ENCODE results near the gene MAP3K15. TPM values are rescaled to one million over a fixed set of nuclear protein-coding genes. Genes with fewer than 3 reads are reported as not detected.

Gene MAP3K15
- total RNA-seq, 2 experiments from 2014 or later = 1.1 to 1.5 TPM

DNA sequence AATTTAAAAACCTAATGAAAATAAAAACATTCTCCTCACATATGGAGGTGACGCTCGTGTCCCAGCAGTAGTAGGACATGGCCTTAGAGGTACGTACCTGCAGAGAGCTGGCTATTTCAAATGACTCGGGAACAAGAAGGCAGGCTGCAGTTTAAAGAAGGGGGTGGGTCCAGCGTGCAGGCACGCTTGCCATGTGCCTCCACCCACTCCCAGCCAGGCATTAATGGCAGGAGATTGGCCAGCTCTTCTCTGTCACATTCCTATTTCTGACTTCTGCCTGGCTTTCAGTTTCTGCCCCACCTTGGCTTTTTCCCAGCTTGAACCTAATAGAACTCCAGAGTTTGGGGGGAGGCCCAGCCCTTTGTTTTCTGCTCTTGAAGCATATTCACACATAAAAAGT lies 154.4 kb downstream of the MAP3K15 start:
- H3K27me3 Mint-ChIP-seq = no peaks in the 10 kb centered on the region
- H3K27ac Mint-ChIP-seq = no peak overlapping the region
- H3K36me3 Mint-ChIP-seq = peaks cover 8% of the 10 kb centered on the region
- no peaks in the 10 kb centered on the region for H3K4me1 Mint-ChIP-seq
- no peak for DNase-seq
- H3K4me3 Mint-ChIP-seq = no peak overlapping the region
- H3K9me3 Mint-ChIP-seq = no peaks in the 10 kb centered on the region

DNA sequence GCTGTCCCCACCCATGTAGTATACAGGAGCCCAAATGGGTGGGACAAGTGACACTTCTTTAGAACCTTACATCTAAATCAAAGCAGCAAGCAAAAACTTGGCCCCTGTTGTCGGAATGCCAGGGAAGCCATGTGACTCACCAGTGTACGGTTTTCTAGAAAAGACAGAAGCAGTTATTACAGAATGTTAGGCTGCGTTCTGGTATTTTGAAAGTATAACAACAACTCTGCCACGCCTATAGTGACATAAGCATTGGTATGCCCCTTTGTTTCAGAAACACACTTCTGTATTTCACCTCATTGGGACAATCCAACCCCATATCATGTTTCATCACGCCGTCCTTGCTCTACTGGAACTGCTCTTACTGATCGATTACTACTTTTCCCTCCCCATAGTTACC lies 156.8 kb downstream of the MAP3K15 start:
- Mint-ChIP-seq H3K9me3 (no peaks in the 10 kb centered on the region), H3K36me3 (peaks cover 8% of the 10 kb centered on the region), H3K4me3 (no peak overlapping the region), H3K4me1 (no peaks in the 10 kb centered on the region), H3K27me3 (no peaks in the 10 kb centered on the region), H3K27ac (no peak overlapping the region)
- no peak for DNase-seq

DNA sequence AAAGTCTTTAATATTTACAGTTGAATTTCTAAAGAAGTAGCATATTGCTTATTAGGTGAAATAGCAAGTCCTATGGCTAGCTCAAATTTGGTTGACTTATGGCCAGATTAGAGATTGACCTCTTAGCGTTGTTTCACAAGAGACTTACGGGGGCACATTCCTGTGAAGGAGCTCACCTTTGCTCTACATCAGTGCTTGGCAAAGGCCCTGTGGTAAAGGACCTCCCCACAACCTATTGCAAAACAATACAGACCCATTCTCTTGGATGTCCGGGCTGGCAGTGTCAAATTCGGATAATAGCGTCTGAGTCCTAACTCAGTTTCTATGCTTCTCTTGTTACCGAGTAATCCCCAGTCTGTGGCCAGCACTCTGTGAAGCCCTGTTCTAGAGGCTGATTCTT lies 160.7 kb downstream of the MAP3K15 start:
- Mint-ChIP-seq H3K27me3 (no peaks in the 10 kb centered on the region), H3K9me3 (no peaks in the 10 kb centered on the region), H3K4me3 (no peak overlapping the region), H3K27ac (no peak overlapping the region), H3K36me3 (peaks cover 19% of the 10 kb centered on the region), H3K4me1 (peaks cover 11% of the 10 kb centered on the region)
- DNase-seq = no peak

DNA sequence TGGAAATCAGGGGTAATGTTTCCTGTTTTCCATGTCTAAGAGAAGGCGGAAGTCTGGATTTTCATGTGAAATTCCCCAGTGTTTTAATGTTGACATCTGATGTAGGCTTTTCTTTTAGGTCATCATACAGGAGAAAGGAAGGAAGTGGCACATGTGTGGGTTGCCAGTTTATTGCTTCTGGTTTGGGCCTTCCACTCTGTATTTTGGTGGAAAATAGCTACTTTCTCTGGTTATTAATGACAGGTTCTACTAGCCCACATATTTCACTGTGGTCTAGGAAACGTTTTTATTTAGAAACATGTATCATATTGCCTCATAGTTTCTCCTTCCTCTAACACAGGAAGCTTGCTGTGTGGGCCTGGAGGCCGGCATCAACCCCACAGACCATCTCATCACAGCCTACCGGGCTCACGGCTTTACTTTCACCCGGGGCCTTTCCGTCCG lies 164.3 kb downstream of the MAP3K15 start:
- peak overlapping the region; percentile 40 for H3K4me3 Mint-ChIP-seq
- H3K27ac Mint-ChIP-seq = peak overlapping the region; percentile 91
- DNase-seq = peak; percentile 17
- peaks cover 24% of the 10 kb centered on the region for H3K4me1 Mint-ChIP-seq
- peaks cover 20% of the 10 kb centered on the region for H3K36me3 Mint-ChIP-seq
- H3K27me3 Mint-ChIP-seq = no peaks in the 10 kb centered on the region
- no peaks in the 10 kb centered on the region for H3K9me3 Mint-ChIP-seq

DNA sequence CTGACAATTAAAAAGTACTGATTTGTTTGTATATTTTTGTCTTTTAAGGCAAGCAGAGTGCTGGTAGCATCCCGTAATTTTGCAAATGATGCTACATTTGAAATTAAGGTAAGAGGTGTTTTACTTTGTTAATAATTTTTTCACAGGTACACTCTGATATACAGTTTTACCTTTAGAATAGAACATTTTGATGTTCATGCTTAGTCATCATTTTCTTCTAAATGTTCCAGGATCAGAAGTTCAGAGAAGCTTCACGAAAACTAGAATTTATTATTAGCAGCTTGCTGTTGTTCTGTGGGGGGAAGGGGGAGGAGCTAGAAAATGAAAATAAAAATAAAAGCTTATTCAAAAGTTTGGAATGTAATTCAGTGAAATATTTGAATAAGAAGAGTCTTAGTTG lies 166.0 kb downstream of the MAP3K15 start:
- no peak overlapping the region for H3K4me3 Mint-ChIP-seq
- no peak for DNase-seq
- peaks cover 15% of the 10 kb centered on the region for H3K36me3 Mint-ChIP-seq
- no peaks in the 10 kb centered on the region for H3K27me3 Mint-ChIP-seq
- peaks cover 24% of the 10 kb centered on the region for H3K4me1 Mint-ChIP-seq
- peak overlapping the region; percentile 12 for H3K27ac Mint-ChIP-seq
- H3K9me3 Mint-ChIP-seq = no peaks in the 10 kb centered on the region

DNA sequence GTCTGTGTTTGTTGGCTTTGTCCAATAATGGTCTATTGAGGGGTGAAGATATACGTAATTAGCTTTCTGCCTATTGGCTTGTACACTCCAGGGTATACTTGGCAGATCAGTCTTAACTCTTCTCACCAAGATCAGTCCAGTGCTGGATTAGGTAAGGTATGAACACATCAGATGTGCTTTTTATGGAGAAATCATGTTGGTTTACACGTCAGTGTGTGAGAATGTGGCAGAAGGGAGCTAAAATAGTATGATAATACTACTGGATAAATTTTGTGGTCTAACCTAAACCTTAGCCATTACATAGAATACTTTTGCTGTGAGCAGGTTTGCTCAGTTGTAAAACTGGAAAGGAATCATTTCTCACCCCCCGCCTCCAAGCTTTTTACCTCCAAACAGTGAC lies 167.4 kb downstream of the MAP3K15 start:
- DNase-seq = no peak
- no peak overlapping the region for H3K27ac Mint-ChIP-seq
- peaks cover 15% of the 10 kb centered on the region for H3K36me3 Mint-ChIP-seq
- H3K27me3 Mint-ChIP-seq = no peaks in the 10 kb centered on the region
- no peaks in the 10 kb centered on the region for H3K9me3 Mint-ChIP-seq
- no peak overlapping the region for H3K4me3 Mint-ChIP-seq
- H3K4me1 Mint-ChIP-seq = peaks cover 29% of the 10 kb centered on the region

DNA sequence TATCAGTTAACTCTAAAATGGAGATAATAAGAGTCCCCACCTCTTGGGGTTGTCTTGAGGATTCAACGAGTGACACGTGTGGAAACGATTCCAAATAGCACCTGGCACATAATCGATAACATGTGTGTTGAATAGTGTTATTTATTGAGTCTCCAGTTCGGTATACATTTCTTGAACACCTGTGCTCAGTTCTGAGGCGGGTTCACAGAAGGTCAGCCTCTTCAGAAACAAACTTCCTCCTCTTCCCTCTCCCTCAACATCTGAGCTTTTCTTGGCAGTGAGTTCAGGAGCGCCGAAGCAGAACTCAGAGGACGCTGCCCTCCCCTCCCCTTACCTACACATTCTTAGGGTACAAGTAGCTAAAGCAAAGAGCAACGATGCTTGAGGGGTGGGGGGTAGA lies 170.6 kb downstream of the MAP3K15 start:
- Mint-ChIP-seq H3K27ac (peak overlapping the region; percentile 72), H3K4me3 (peak overlapping the region; percentile 82), H3K9me3 (no peaks in the 10 kb centered on the region), H3K36me3 (peaks cover 4% of the 10 kb centered on the region), H3K4me1 (peaks cover 19% of the 10 kb centered on the region), H3K27me3 (peaks cover 3% of the 10 kb centered on the region)
- DNase-seq = no peak

DNA sequence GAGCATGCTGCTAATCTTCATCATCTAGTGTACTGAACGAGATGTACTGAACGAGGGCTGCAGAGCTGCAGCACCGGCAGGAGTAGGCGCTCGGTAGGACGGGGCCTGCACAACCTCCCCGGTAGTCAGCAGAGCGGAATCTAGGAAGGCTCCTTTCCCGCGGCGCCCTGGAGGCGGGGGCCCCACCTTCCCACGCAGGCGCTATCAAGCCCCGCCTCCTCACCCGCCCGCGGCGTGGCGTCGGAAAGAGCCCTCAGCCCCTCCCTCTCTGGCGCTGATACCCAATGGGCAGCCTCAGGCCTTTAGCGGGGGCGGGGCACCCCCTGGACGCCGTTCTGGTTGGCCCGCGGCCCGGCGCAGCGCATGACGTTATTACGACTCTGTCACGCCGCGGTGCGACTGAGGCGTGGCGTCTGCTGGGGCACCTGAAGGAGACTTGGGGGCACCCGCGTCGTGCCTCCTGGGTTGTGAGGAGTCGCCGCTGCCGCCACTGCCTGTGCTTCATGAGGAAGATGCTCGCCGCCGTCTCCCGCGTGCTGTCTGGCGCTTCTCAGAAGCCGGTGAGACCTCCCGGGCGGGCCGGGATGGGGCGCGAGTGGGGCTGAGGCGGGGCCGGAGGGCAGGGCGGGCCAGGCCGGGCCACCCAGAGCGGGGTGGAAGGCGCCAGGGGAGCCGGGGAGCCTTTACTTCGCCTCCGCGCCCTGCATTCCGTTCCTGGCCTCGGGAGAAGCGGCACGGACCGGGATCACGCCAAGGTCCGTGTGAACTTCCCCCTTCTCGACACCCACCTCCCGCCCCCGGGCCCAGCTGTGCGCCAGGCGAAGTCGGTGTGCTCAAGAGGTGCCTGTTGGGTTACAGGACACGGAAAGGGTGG lies 171.5 kb downstream of the MAP3K15 start, which contains the start of gene PDHA1:
Gene PDHA1, plus strand, starts transcription at position 393 of the 874 bp plus-strand sequence. Its CDS starts 111 bp downstream, at position 504.
- peaks cover 16% of the 10 kb centered on the region for H3K4me1 Mint-ChIP-seq
- peak; percentile 92 for DNase-seq
- H3K4me3 Mint-ChIP-seq = peak within 1 kb of the TSS; percentile 82
- peaks cover 3% of the 10 kb centered on the region for H3K27me3 Mint-ChIP-seq
- peaks cover 2% of the 10 kb centered on the region for H3K36me3 Mint-ChIP-seq
- H3K9me3 Mint-ChIP-seq = no peaks in the 10 kb centered on the region
- H3K27ac Mint-ChIP-seq = peak within 1 kb of the TSS; percentile 85

DNA sequence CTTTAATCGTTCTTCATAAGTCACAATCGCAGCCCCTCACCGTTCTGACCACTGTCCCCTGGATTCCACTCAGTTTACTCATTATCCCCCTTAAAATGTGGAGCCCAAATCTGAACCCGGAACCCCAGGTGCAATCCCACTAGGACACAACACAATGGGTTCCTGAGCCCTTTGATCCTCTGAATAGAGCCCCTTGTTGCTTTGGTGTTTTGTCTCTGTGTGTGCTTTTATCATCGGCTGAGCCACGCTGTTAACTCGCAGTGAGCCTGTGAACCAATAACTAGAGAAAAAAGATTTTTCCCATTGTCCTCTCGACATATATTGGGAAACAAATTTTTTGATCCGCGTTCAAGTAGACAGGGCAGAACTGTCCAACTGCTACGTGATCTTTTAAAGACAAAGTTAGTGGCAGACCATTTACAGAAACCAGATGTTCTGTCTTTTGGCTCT lies 172.2 kb downstream of the MAP3K15 start:
- peaks cover 16% of the 10 kb centered on the region for H3K4me1 Mint-ChIP-seq
- H3K27me3 Mint-ChIP-seq = peaks cover 3% of the 10 kb centered on the region
- peaks cover 2% of the 10 kb centered on the region for H3K36me3 Mint-ChIP-seq
- peak overlapping the region; percentile 82 for H3K4me3 Mint-ChIP-seq
- H3K27ac Mint-ChIP-seq = peak overlapping the region; percentile 85
- no peaks in the 10 kb centered on the region for H3K9me3 Mint-ChIP-seq
- DNase-seq = no peak

DNA sequence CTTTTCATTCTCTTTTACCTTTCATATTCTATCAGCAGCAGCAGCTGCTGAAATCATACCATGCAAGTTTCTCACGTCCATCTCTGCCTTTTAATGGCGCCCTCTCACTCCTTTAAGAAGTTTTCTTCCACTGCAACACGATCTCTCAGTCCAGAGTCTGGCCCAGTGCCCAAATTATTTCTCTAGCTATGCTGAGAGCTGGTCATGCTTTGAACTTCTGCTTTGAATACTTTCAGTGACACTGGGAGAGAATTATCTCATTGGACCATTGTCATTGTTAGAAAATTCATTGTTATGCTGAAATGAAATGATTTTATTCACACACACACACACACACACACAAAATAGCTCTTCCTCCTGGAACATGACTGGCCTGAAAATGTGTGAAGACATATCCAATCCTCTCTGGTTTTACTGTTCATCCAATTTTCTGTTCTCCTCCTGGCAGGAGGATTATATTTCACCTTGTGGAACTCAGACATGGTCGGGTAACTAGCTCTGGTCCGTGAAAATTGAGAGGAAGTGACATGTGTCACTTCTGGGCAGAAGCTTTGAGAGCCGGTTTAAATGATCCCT lies 172.9 kb downstream of the MAP3K15 start:
- H3K9me3 Mint-ChIP-seq = no peaks in the 10 kb centered on the region
- H3K4me3 Mint-ChIP-seq = no peak overlapping the region
- no peak for DNase-seq
- no peaks in the 10 kb centered on the region for H3K36me3 Mint-ChIP-seq
- H3K27me3 Mint-ChIP-seq = peaks cover 3% of the 10 kb centered on the region
- peak overlapping the region; percentile 85 for H3K27ac Mint-ChIP-seq
- peaks cover 11% of the 10 kb centered on the region for H3K4me1 Mint-ChIP-seq

DNA sequence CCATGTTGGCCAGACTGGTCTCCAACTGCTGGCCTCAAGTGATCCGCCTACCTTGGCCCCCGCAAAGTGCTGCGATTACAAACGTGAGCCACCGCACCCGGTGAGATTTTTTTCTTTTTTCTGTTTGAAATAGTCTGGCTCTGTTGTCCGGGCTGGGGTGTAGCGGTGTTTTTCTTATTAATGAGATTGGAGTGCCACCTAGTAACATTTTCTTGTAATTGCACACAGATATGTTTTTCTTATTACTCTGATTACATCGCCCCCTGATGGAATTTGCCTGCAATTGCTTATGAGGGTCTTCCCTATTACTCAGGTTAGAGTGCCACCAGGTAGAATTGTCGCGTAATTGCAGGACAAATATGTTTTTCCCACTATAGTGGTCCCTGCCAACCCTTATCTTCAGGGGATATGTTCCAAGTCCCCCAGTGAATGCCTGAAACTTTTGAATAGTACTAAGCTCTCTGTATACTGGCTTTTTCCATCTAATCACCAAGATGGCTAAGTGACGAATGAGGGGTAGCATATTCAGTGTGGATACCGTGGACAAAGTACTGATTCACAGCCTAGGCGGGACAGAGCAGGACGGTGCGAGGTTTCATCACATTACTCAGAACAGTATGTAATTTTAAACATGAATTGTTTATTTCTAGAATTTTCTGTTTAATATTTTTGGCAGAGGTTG lies 180.2 kb downstream of the MAP3K15 start:
- no peaks in the 10 kb centered on the region for H3K36me3 Mint-ChIP-seq
- H3K9me3 Mint-ChIP-seq = no peaks in the 10 kb centered on the region
- no peak overlapping the region for H3K4me3 Mint-ChIP-seq
- H3K27me3 Mint-ChIP-seq = no peaks in the 10 kb centered on the region
- H3K27ac Mint-ChIP-seq = no peak overlapping the region
- peak; percentile 8 for DNase-seq
- no peaks in the 10 kb centered on the region for H3K4me1 Mint-ChIP-seq

DNA sequence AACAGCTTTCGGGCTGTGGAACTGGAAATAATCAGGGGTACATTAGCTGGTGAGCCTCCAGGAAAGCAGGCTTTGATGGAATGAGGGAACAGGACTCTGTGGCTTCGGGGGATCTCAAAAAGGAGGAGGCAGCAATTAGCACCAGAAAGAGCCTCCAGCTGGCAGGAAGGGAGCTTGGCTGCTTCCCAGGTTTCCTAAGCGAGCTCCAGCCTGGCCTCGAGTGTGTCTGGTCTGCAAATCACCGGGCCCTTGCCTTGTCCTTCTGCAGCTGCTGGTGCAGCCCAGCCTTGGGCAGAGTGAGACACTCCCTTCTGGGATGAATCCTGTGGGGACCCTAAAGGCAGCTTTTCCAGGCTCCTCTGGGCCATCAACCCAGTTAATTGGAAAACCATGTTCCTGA lies 182.3 kb downstream of the MAP3K15 start:
- no peak for DNase-seq
- Mint-ChIP-seq H3K36me3 (no peaks in the 10 kb centered on the region), H3K4me3 (no peak overlapping the region), H3K4me1 (no peaks in the 10 kb centered on the region), H3K27ac (no peak overlapping the region), H3K27me3 (no peaks in the 10 kb centered on the region), H3K9me3 (no peaks in the 10 kb centered on the region)

DNA sequence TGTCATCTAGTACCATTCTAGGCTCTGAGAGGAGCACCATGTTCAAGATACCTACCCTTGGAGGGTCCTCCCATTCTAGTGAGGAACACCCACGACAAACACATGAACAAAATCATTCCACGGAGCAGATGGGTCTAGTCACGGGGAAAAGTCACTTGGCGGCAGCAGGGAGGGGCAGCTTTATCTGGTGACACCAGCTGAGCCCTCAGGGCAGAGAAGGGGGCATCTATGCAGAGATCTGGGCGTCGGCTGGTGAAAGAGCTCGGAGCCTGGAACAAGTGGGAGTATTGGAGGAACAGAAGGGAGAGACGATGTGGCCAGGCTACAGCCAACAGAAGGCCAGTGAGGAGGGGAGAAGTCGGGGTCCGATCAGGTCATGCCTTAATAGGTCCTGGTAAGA lies 183.5 kb downstream of the MAP3K15 start:
- Mint-ChIP-seq H3K4me3 (no peak overlapping the region), H3K4me1 (no peaks in the 10 kb centered on the region), H3K9me3 (no peaks in the 10 kb centered on the region), H3K27ac (no peak overlapping the region), H3K27me3 (no peaks in the 10 kb centered on the region), H3K36me3 (no peaks in the 10 kb centered on the region)
- DNase-seq = no peak

DNA sequence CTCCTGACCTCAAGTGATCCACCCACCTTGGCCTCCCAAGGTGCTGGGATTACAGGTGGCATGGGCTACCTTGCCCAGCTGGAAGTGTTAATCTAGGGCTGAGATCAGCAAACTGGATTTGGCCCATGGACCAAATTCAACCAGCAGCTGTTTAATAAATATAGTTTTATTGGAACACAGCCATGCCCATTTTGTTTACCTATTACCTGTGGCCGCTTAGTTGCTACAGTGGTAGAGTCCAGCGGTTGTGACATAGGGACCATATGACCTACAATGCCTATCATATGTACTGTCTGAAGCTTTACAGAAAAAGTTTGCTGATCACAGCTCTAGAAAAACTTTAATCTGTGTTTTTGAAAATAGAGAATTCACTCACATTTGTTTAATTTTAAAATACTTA lies 188.7 kb downstream of the MAP3K15 start:
- Mint-ChIP-seq H3K4me1 (no peaks in the 10 kb centered on the region), H3K27ac (no peak overlapping the region), H3K9me3 (no peaks in the 10 kb centered on the region), H3K4me3 (no peak overlapping the region), H3K36me3 (no peaks in the 10 kb centered on the region), H3K27me3 (no peaks in the 10 kb centered on the region)
- no peak for DNase-seq

Measured in activated naive CD8-positive, alpha-beta T cell treated with anti-CD3 and anti-CD28 coated beads for 36 hours (primary cell).